ENCODE measurements around the gene FAM170B.

Gene FAM170B

GRCh38 chr10:49128854-49129253 is 5.0 kb downstream of the FAM170B start:
- no peak for DNase-seq (ENCODE audit: low read depth in 1 of 2, low spot score in 1 of 2)

GRCh38 chr10:49123981-49124950 is 9.6 kb downstream of the FAM170B start:
- no peak for DNase-seq (ENCODE audit: low read depth in 1 of 2, low spot score in 1 of 2)

GRCh38 chr10:49120911-49121310 is 12.9 kb downstream of the FAM170B start:
- no peak for DNase-seq (ENCODE audit: low read depth in 1 of 2, low spot score in 1 of 2)

GRCh38 chr10:49119746-49120145 is 14.1 kb downstream of the FAM170B start:
- DNase-seq (ENCODE audit: low read depth in 1 of 2, low spot score in 1 of 2): no peak

GRCh38 chr10:49118430-49119074 is 15.3 kb downstream of the FAM170B start:
- no peak for DNase-seq (ENCODE audit: low read depth in 1 of 2, low spot score in 1 of 2)

GRCh38 chr10:49117376-49118070 is 16.3 kb downstream of the FAM170B start:
- DNase-seq (ENCODE audit: low read depth in 1 of 2, low spot score in 1 of 2): no peak

- DNase-seq (ENCODE audit: low read depth in 1 of 2, low spot score in 1 of 2): no peak
Observed at GRCh38 chr10:49116509-49117375, 17.1 kb downstream of the FAM170B start.

GRCh38 chr10:49115796-49116508 is 17.9 kb downstream of the FAM170B start:
- no peak for DNase-seq (ENCODE audit: low read depth in 1 of 2, low spot score in 1 of 2)

- DNase-seq (ENCODE audit: low read depth in 1 of 2, low spot score in 1 of 2): no peak
Observed at GRCh38 chr10:49115015-49115795, 18.6 kb downstream of the FAM170B start, which contains the start of gene VSTM4. Gene VSTM4, minus strand, starts transcription at chr10:49115522. Its CDS starts 37 bp downstream, at chr10:49115485.

- no peak for DNase-seq (ENCODE audit: low read depth in 1 of 2, low spot score in 1 of 2)
Observed at GRCh38 chr10:49114718-49115014, 19.2 kb downstream of the FAM170B start.

GRCh38 chr10:49113741-49114141 is 20.1 kb downstream of the FAM170B start:
- no peak for DNase-seq (ENCODE audit: low read depth in 1 of 2, low spot score in 1 of 2)

GRCh38 chr10:49112851-49113250 is 21.0 kb downstream of the FAM170B start:
- DNase-seq (ENCODE audit: low read depth in 1 of 2, low spot score in 1 of 2): no peak

- DNase-seq (ENCODE audit: low read depth in 1 of 2, low spot score in 1 of 2): no peak
Observed at GRCh38 chr10:49112098-49112497, 21.7 kb downstream of the FAM170B start.

- DNase-seq (ENCODE audit: low read depth in 1 of 2, low spot score in 1 of 2): no peak
Observed at GRCh38 chr10:49111320-49111698, 22.5 kb downstream of the FAM170B start.

- no peak for DNase-seq (ENCODE audit: low read depth in 1 of 2, low spot score in 1 of 2)
Observed at GRCh38 chr10:49110684-49111319, 23.0 kb downstream of the FAM170B start.

- no peak for DNase-seq (ENCODE audit: low read depth in 1 of 2, low spot score in 1 of 2)
Observed at GRCh38 chr10:49109669-49110340, 24.0 kb downstream of the FAM170B start.

GRCh38 chr10:49108656-49109055 is 25.2 kb downstream of the FAM170B start:
- no peak for DNase-seq (ENCODE audit: low read depth in 1 of 2, low spot score in 1 of 2)

GRCh38 chr10:49107887-49108267 is 25.9 kb downstream of the FAM170B start:
- no peak for DNase-seq (ENCODE audit: low read depth in 1 of 2, low spot score in 1 of 2)
